ENCODE data around the gene FCER1G. TPM values are rescaled to one million over a fixed set of nuclear protein-coding genes. Genes with fewer than 3 reads are reported as not detected.

FCER1G gene
- total and polyA plus RNA-seq, 9 of the 15 experiments (the other 6 are each of a cell fraction or from before 2014, with no cell fraction given), result 0.15 to 0.69 (median 0.31) TPM; not detected in 2

DNA sequence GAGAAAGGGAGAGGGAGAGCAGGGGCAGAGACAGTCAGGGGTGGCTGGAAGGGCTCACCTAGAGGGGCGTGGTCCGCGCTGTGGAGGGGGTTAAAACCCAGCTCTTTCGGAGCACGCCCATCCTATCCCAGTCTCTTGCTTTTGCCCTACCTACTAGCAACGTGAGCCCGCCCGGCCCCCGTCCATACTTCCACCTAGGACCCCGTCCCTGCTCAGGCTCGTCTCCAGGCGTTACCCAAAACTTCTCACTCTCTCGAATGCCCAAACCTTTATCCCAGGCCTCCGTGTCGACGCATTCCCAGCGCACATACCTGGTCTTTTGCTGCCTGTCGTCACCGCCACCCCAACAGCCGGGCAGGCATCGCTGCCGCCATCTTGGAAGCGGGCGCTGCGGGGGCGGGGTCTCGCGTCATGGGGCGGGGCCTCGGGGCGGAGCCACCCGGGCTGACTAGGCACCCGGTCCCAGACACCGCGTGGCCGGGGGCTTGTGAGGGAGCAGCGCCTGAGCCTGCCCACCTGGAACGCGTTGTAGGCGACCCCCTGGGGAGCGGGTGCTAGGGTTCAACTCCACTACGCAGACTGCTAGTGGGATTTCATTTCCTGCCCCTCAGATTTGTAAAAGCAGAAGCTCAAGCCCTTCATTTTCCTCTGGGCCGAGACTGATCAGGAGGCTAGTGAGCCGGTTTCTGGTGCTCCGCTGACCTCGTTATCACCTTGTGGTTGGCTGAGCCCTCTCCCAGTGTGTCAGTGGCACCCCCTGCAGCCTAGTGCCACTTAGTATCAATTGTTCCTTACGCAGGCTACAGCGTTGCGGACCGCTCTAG is 37.8 kb upstream of the FCER1G start, which contains the start of gene B4GALT3 (continued):
- TF ChIP-seq, protein P1, sequence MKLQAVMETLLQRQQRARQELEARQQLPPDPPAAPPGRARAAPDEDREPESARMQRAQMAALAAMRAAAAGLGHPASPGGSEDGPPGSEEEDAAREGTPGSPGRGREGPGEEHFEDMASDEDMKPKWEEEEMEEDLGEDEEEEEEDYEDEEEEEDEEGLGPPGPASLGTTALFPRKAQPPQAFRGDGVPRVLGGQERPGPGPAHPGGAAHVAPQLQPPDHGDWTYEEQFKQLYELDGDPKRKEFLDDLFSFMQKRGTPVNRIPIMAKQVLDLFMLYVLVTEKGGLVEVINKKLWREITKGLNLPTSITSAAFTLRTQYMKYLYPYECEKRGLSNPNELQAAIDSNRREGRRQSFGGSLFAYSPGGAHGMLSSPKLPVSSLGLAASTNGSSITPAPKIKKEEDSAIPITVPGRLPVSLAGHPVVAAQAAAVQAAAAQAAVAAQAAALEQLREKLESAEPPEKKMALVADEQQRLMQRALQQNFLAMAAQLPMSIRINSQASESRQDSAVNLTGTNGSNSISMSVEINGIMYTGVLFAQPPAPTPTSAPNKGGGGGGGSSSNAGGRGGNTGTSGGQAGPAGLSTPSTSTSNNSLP (IDR thresholded peaks at IDR 0.05; ENCODE audit: borderline replicate concordance, low read depth, low read length), result peak; percentile 42; the same call in 1 of the 2 replicates
- peak; percentile 66 for TF ChIP-seq ATF7 (IDR thresholded peaks at IDR 0.05)
- TF ChIP-seq, protein P2, sequence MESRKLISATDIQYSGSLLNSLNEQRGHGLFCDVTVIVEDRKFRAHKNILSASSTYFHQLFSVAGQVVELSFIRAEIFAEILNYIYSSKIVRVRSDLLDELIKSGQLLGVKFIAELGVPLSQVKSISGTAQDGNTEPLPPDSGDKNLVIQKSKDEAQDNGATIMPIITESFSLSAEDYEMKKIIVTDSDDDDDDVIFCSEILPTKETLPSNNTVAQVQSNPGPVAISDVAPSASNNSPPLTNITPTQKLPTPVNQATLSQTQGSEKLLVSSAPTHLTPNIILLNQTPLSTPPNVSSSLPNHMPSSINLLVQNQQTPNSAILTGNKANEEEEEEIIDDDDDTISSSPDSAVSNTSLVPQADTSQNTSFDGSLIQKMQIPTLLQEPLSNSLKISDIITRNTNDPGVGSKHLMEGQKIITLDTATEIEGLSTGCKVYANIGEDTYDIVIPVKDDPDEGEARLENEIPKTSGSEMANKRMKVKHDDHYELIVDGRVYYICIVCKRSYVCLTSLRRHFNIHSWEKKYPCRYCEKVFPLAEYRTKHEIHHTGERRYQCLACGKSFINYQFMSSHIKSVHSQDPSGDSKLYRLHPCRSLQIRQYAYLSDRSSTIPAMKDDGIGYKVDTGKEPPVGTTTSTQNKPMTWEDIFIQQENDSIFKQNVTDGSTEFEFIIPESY (CRISPR knock-in tag; IDR thresholded peaks at IDR 0.05), result peak; percentile 50; the same call in 1 of the 2 replicates
- no peak for TF ChIP-seq PHB2 (IDR thresholded peaks at IDR 0.05; ENCODE audit: low read depth)
- 0 out of 2 replicates have a peak, but pooled peaks have one; percentile 20 for TF ChIP-seq RAD51 (IDR thresholded peaks at IDR 0.05; ENCODE audit: borderline replicate concordance, low read depth)
- TF ChIP-seq HCFC1 (IDR thresholded peaks at IDR 0.05; ENCODE audit: low read depth, low read length), result peak; percentile 73
- TF ChIP-seq, protein P3, sequence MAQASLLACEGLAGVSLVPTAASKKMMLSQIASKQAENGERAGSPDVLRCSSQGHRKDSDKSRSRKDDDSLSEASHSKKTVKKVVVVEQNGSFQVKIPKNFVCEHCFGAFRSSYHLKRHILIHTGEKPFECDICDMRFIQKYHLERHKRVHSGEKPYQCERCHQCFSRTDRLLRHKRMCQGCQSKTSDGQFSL (CRISPR knock-in tag; IDR thresholded peaks at IDR 0.05), result 0 out of 2 replicates have a peak, but pooled peaks have one; percentile 13
- TF ChIP-seq, protein P3 (tag; IDR thresholded peaks at IDR 0.05), result no peak
- TF ChIP-seq, protein P4, sequence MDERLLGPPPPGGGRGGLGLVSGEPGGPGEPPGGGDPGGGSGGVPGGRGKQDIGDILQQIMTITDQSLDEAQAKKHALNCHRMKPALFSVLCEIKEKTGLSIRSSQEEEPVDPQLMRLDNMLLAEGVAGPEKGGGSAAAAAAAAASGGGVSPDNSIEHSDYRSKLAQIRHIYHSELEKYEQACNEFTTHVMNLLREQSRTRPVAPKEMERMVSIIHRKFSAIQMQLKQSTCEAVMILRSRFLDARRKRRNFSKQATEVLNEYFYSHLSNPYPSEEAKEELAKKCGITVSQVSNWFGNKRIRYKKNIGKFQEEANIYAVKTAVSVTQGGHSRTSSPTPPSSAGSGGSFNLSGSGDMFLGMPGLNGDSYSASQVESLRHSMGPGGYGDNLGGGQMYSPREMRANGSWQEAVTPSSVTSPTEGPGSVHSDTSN (CRISPR knock-in tag; IDR thresholded peaks at IDR 0.05; ENCODE audit: low read depth), result no peak
- TF ChIP-seq, protein P4 (tag; conservative IDR thresholded peaks at IDR 0.05; ENCODE audit: low read depth), result no peak
- TF ChIP-seq SIN3B (IDR thresholded peaks at IDR 0.05; ENCODE audit: low read depth), result no peak
- no peak for TF ChIP-seq SETDB1 (IDR thresholded peaks at IDR 0.05; ENCODE audit: low read length)
- peak; percentile 16; the same call in 1 of the 2 replicates for TF ChIP-seq FOXP1 (CRISPR knock-in tag; IDR thresholded peaks at IDR 0.05)
- TF ChIP-seq, protein P5, sequence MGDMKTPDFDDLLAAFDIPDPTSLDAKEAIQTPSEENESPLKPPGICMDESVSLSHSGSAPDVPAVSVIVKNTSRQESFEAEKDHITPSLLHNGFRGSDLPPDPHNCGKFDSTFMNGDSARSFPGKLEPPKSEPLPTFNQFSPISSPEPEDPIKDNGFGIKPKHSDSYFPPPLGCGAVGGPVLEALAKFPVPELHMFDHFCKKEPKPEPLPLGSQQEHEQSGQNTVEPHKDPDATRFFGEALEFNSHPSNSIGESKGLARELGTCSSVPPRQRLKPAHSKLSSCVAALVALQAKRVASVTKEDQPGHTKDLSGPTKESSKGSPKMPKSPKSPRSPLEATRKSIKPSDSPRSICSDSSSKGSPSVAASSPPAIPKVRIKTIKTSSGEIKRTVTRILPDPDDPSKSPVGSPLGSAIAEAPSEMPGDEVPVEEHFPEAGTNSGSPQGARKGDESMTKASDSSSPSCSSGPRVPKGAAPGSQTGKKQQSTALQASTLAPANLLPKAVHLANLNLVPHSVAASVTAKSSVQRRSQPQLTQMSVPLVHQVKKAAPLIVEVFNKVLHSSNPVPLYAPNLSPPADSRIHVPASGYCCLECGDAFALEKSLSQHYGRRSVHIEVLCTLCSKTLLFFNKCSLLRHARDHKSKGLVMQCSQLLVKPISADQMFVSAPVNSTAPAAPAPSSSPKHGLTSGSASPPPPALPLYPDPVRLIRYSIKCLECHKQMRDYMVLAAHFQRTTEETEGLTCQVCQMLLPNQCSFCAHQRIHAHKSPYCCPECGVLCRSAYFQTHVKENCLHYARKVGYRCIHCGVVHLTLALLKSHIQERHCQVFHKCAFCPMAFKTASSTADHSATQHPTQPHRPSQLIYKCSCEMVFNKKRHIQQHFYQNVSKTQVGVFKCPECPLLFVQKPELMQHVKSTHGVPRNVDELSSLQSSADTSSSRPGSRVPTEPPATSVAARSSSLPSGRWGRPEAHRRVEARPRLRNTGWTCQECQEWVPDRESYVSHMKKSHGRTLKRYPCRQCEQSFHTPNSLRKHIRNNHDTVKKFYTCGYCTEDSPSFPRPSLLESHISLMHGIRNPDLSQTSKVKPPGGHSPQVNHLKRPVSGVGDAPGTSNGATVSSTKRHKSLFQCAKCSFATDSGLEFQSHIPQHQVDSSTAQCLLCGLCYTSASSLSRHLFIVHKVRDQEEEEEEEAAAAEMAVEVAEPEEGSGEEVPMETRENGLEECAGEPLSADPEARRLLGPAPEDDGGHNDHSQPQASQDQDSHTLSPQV (IDR thresholded peaks at IDR 0.05), result peak; percentile 91
- TF ChIP-seq ZNF583 (CRISPR knock-in tag; IDR thresholded peaks at IDR 0.05), result no peak
